DOHH2 (cell line): ENCODE measurements around the gene MEGF8.
A peak's percentile ranks its signal among the peaks of the same experiment; 100 is the strongest.

Experiments used
- H3F3A ChIP-seq: fragments of 200-600 bp; sonication (generic), shearing (Covaris generic); 2 replicates; pipeline ENCODE4 v1.6.0; 2016; ENCODE audit warnings: antibody characterized with exemption, mild to moderate bottlenecking; ENCODE audit not compliant: control insufficient read depth, insufficient read depth
- H3K27ac ChIP-seq: fragments of 200-600 bp; sonication (generic); 2 replicates; pipeline ENCODE4 v1.5.1; 2014; ENCODE audit warnings: low read depth, mild to moderate bottlenecking, low read length, moderate library complexity
- H3K27me3 ChIP-seq: fragments of 200-600 bp; sonication (generic); 2 replicates; pipeline ENCODE4 v1.6.1; 2014; ENCODE audit warnings: mild to moderate bottlenecking, low read length, mixed read lengths; ENCODE audit not compliant: control insufficient read depth
- H3K36me3 ChIP-seq: fragments of 200-600 bp; sonication (generic); 2 replicates; pipeline ENCODE4 v1.6.1; 2014; ENCODE audit warnings: mild to moderate bottlenecking, low read length, moderate library complexity, mixed read lengths; ENCODE audit not compliant: control insufficient read depth
- H3K4me1 ChIP-seq: fragments of 200-600 bp; sonication (generic); 2 replicates; pipeline ENCODE4 v1.6.1; 2014; ENCODE audit warnings: mild to moderate bottlenecking, low read length, mixed read lengths; ENCODE audit not compliant: control insufficient read depth
- H3K4me2 ChIP-seq: fragments of 200-600 bp; sonication (generic); 2 replicates; pipeline ENCODE4 v1.6.0; 2014; ENCODE audit warnings: mild to moderate bottlenecking, low read length, moderate library complexity
- H3K4me3 ChIP-seq: fragments of 200-600 bp; sonication (generic); 2 replicates; pipeline ENCODE4 v1.5.1; 2014; ENCODE audit warnings: mild to moderate bottlenecking, low read length, mixed read lengths
- H3K79me2 ChIP-seq: fragments of 200-600 bp; sonication (generic); 2 replicates; pipeline ENCODE4 v1.6.1; 2014; ENCODE audit warnings: mild to moderate bottlenecking, low read length, mixed read lengths; ENCODE audit not compliant: control insufficient read depth
- H3K9me2 ChIP-seq: fragments of 200-600 bp; sonication (generic); replicated peaks from 2 replicates; pipeline ENCODE4 v1.6.1; 2014; ENCODE audit warnings: mild to moderate bottlenecking, low read length, mixed read lengths; ENCODE audit not compliant: control insufficient read depth
- H3K9me3 ChIP-seq: fragments of 200-600 bp; sonication (generic); 2 replicates; pipeline ENCODE4 v1.6.1; 2014; ENCODE audit warnings: antibody characterized with exemption, low read length, mixed read lengths; ENCODE audit not compliant: control insufficient read depth, insufficient read depth
- H4K20me1 ChIP-seq: fragments of 200-600 bp; sonication (generic); 2 replicates; pipeline ENCODE4 v1.6.0; 2014; ENCODE audit warnings: low read depth, mild to moderate bottlenecking, antibody characterized with exemption, low read length, moderate library complexity; ENCODE audit not compliant: control insufficient read depth, insufficient read depth
- CTCF ChIP-seq: fragments of 200-600 bp; sonication (generic); IDR thresholded peaks from one replicate; pipeline ENCODE4 v1.5.1; 2014; ENCODE audit warnings: antibody characterized with exemption, mild to moderate bottlenecking, low read depth, low read length; ENCODE audit not compliant: poor library complexity, severe bottlenecking
- EZH2phosphoT487 ChIP-seq: fragments of 200-600 bp; sonication (generic); IDR thresholded peaks from 2 replicates; pipeline ENCODE4 v1.6.1; 2017; ENCODE audit warnings: borderline replicate concordance, mild to moderate bottlenecking, antibody characterized with exemption, low read length, moderate library complexity, mixed read lengths

The MEGF8 gene

GRCh38 chr19:42277821-42278451, 47.5 kb upstream of the MEGF8 start:
- H3K4me1 ChIP-seq, result peaks cover 34% of the 10 kb centered on the region
- no peak overlapping the region for H3K27ac ChIP-seq

GRCh38 chr19:42278452-42279154, 46.8 kb upstream of the MEGF8 start:
- Histone ChIP-seq H3K9me3 (no peaks in the 10 kb centered on the region), H3K27ac (no peak overlapping the region), H3K4me2 (peak overlapping the region; percentile 99), H3K27me3 (no peaks in the 10 kb centered on the region), H4K20me1 (no peaks in the 10 kb centered on the region), H3K36me3 (peaks cover 6% of the 10 kb centered on the region; the same call in 1 of the 2 replicates), H3K79me2 (peaks cover 14% of the 10 kb centered on the region), H3K4me1 (peaks cover 40% of the 10 kb centered on the region), H3K9me2 (no peaks in the 10 kb centered on the region), H3F3A (peaks cover 12% of the 10 kb centered on the region), H3K4me3 (peak overlapping the region; percentile 78; the same call in 1 of the 2 replicates)
- TF ChIP-seq EZH2phosphoT487 (no peak), CTCF (no peak)

More at GRCh38 chr19:42277821-42278451, 47.5 kb upstream of the MEGF8 start:
- no peak overlapping the region for H3K4me2 ChIP-seq
- H3K9me3 ChIP-seq, result no peaks in the 10 kb centered on the region
- H3K4me3 ChIP-seq, result no peak overlapping the region
- H3K36me3 ChIP-seq, result peaks cover 6% of the 10 kb centered on the region; the same call in 1 of the 2 replicates
- H3K9me2 ChIP-seq, result no peaks in the 10 kb centered on the region
- no peaks in the 10 kb centered on the region for H3K27me3 ChIP-seq
- peaks cover 8% of the 10 kb centered on the region for H3F3A ChIP-seq
- TF ChIP-seq EZH2phosphoT487, result no peak
- TF ChIP-seq CTCF, result no peak
- H4K20me1 ChIP-seq, result no peaks in the 10 kb centered on the region
- H3K79me2 ChIP-seq, result peaks cover 9% of the 10 kb centered on the region

GRCh38 chr19:42279155-42279901, 46.1 kb upstream of the MEGF8 start:
- Histone ChIP-seq H3F3A (peaks cover 12% of the 10 kb centered on the region), H3K9me3 (no peaks in the 10 kb centered on the region), H3K9me2 (no peaks in the 10 kb centered on the region), H3K27ac (peak overlapping the region; percentile 89; the same call in 1 of the 2 replicates), H4K20me1 (no peaks in the 10 kb centered on the region), H3K4me1 (peaks cover 40% of the 10 kb centered on the region), H3K4me3 (peak overlapping the region; percentile 78), H3K27me3 (no peaks in the 10 kb centered on the region), H3K36me3 (peaks cover 4% of the 10 kb centered on the region; the same call in 1 of the 2 replicates), H3K4me2 (peak overlapping the region; percentile 99), H3K79me2 (peaks cover 14% of the 10 kb centered on the region)
- no peak for TF ChIP-seq EZH2phosphoT487
